ENCODE results near the gene FGGY. TPM values are rescaled to one million over a fixed set of nuclear protein-coding genes. Genes with fewer than 3 reads are reported as not detected.
"Not testable (repeated sequence)": the region's sequence is repeated elsewhere in the genome, so short reads cannot be mapped to it uniquely, and the experiment has no call there.

FGGY gene
- total RNA-seq, 1 donor from 2014 or later: 32.5 TPM

- Histone ChIP-seq H3F3A (ENCODE audit: low read depth) (peaks cover 24% of the 10 kb centered on the region), H3K9ac (no peak overlapping the region), H3K4me1 (peaks cover 6% of the 10 kb centered on the region), H3K36me3 (no peaks in the 10 kb centered on the region), H2AFZ (replicated peaks) (no peak overlapping the region), H3K9me3 (ENCODE audit: low read depth) (no peaks in the 10 kb centered on the region), H3K4me2 (no peak overlapping the region), H3K79me2 (ENCODE audit: low read depth) (no peaks in the 10 kb centered on the region), H3K4me3 (no peak overlapping the region), H3K27ac (no peak overlapping the region), H4K20me1 (ENCODE audit: low read depth) (no peaks in the 10 kb centered on the region), H3K27me3 (peaks cover 12% of the 10 kb centered on the region)
- DNase-seq (ENCODE audit: low spot score): no peak
- H3K9me3 Mint-ChIP-seq: no peaks in the 10 kb centered on the region
- peaks cover 8% of the 10 kb centered on the region for H3K27me3 Mint-ChIP-seq (ENCODE audit: insufficient read depth, low read depth)
- H3K4me3 Mint-ChIP-seq: no peak overlapping the region
- H3K27ac Mint-ChIP-seq: no peak overlapping the region
- peaks cover 1% of the 10 kb centered on the region for H3K36me3 Mint-ChIP-seq
- no peak for TF ChIP-seq EZH2 (IDR thresholded peaks at IDR 0.05)
- peaks cover 16% of the 10 kb centered on the region for H3K4me1 Mint-ChIP-seq
These were observed 2.5 kb upstream of the FGGY start for GRCh38 chr1:59294423-59294822.

GRCh38 chr1:59295618-59296017, 1.3 kb upstream of the FGGY start:
- Histone ChIP-seq H2AFZ (replicated peaks) (peak overlapping the region; percentile 92), H3K9ac (no peak overlapping the region), H3K4me1 (peaks cover 6% of the 10 kb centered on the region), H3K9me3 (ENCODE audit: low read depth) (no peaks in the 10 kb centered on the region), H3K27ac (no peak overlapping the region), H3K27me3 (peaks cover 12% of the 10 kb centered on the region), H3K4me2 (peak overlapping the region; percentile 85), H3K36me3 (no peaks in the 10 kb centered on the region), H3K79me2 (ENCODE audit: low read depth) (no peaks in the 10 kb centered on the region), H3K4me3 (peak overlapping the region; percentile 55), H3F3A (ENCODE audit: low read depth) (peaks cover 24% of the 10 kb centered on the region), H4K20me1 (ENCODE audit: low read depth) (no peaks in the 10 kb centered on the region)
- Mint-ChIP-seq H3K27ac (no peak overlapping the region), H3K36me3 (peaks cover 4% of the 10 kb centered on the region), H3K9me3 (peaks cover 4% of the 10 kb centered on the region), H3K27me3 (ENCODE audit: insufficient read depth, low read depth) (peaks cover 8% of the 10 kb centered on the region), H3K4me3 (peak overlapping the region; percentile 82), H3K4me1 (peaks cover 16% of the 10 kb centered on the region)
- TF ChIP-seq EZH2 (IDR thresholded peaks at IDR 0.05): no peak
- TF ChIP-seq EZH2phosphoT487 (IDR thresholded peaks at IDR 0.05): no peak
- TF ChIP-seq CTCF (IDR thresholded peaks at IDR 0.05): no peak
- DNase-seq (ENCODE audit: low spot score): no peak

GRCh38 chr1:59298026-59298583, 1.2 kb downstream of the FGGY start:
- Mint-ChIP-seq H3K4me1 (peaks cover 16% of the 10 kb centered on the region), H3K27me3 (ENCODE audit: insufficient read depth, low read depth) (peaks cover 5% of the 10 kb centered on the region), H3K4me3 (peak overlapping the region; percentile 87), H3K9me3 (peaks cover 8% of the 10 kb centered on the region), H3K36me3 (peaks cover 6% of the 10 kb centered on the region), H3K27ac (peak overlapping the region; percentile 81)
- Histone ChIP-seq H3K27me3 (peaks cover 12% of the 10 kb centered on the region), H3K27ac (no peak overlapping the region), H3K36me3 (no peaks in the 10 kb centered on the region), H3K4me3 (no peak overlapping the region), H3K79me2 (ENCODE audit: low read depth) (no peaks in the 10 kb centered on the region), H3K4me1 (peaks cover 6% of the 10 kb centered on the region), H3K9ac (no peak overlapping the region), H3K4me2 (no peak overlapping the region), H2AFZ (replicated peaks) (no peak overlapping the region), H3F3A (ENCODE audit: low read depth) (peaks cover 24% of the 10 kb centered on the region), H3K9me3 (ENCODE audit: low read depth) (no peaks in the 10 kb centered on the region), H4K20me1 (ENCODE audit: low read depth) (no peaks in the 10 kb centered on the region)
- TF ChIP-seq EZH2 (IDR thresholded peaks at IDR 0.05): no peak
- no peak for TF ChIP-seq EZH2phosphoT487 (IDR thresholded peaks at IDR 0.05)
- TF ChIP-seq CTCF (IDR thresholded peaks at IDR 0.05): no peak
- DNase-seq (ENCODE audit: low spot score): no peak

GRCh38 chr1:59298710-59299346, 1.9 kb downstream of the FGGY start:
- H3K36me3 Mint-ChIP-seq: peaks cover 7% of the 10 kb centered on the region
- Histone ChIP-seq H2AFZ (replicated peaks) (no peak overlapping the region), H3K79me2 (ENCODE audit: low read depth) (no peaks in the 10 kb centered on the region), H3K36me3 (no peaks in the 10 kb centered on the region), H3K9me3 (ENCODE audit: low read depth) (no peaks in the 10 kb centered on the region), H4K20me1 (ENCODE audit: low read depth) (no peaks in the 10 kb centered on the region), H3K27me3 (peaks cover 12% of the 10 kb centered on the region), H3K27ac (no peak overlapping the region), H3F3A (ENCODE audit: low read depth) (peaks cover 24% of the 10 kb centered on the region), H3K9ac (no peak overlapping the region), H3K4me2 (no peak overlapping the region), H3K4me1 (peaks cover 6% of the 10 kb centered on the region), H3K4me3 (no peak overlapping the region)
- H3K4me1 Mint-ChIP-seq: peaks cover 16% of the 10 kb centered on the region
- no peak overlapping the region for H3K4me3 Mint-ChIP-seq
- TF ChIP-seq EZH2 (IDR thresholded peaks at IDR 0.05): no peak
- TF ChIP-seq CTCF (IDR thresholded peaks at IDR 0.05): no peak
- TF ChIP-seq EZH2phosphoT487 (IDR thresholded peaks at IDR 0.05): no peak
- DNase-seq (ENCODE audit: low spot score): no peak
- H3K27ac Mint-ChIP-seq: no peak overlapping the region
- peaks cover 9% of the 10 kb centered on the region for H3K9me3 Mint-ChIP-seq
- peaks cover 3% of the 10 kb centered on the region for H3K27me3 Mint-ChIP-seq (ENCODE audit: insufficient read depth, low read depth)

- not testable (repeated sequence) for H3K4me1 ChIP-seq; H3K4me3 Mint-ChIP-seq; H3K79me2 ChIP-seq (ENCODE audit: low read depth); DNase-seq (ENCODE audit: low spot score); H3K27ac Mint-ChIP-seq; H2AFZ ChIP-seq (replicated peaks); H3K9ac ChIP-seq; H3K4me3 ChIP-seq; H3K4me2 ChIP-seq; H3K9me3 ChIP-seq (ENCODE audit: low read depth); H3K36me3 ChIP-seq; H3K27ac ChIP-seq; H3K36me3 Mint-ChIP-seq; H3K27me3 Mint-ChIP-seq (ENCODE audit: insufficient read depth, low read depth); H4K20me1 ChIP-seq (ENCODE audit: low read depth)
- Histone ChIP-seq H3F3A (ENCODE audit: low read depth) (peaks cover 24% of the 10 kb centered on the region), H3K27me3 (peaks cover 12% of the 10 kb centered on the region)
- Mint-ChIP-seq H3K4me1 (peaks cover 16% of the 10 kb centered on the region), H3K9me3 (peaks cover 16% of the 10 kb centered on the region)
These were observed 2.8 kb downstream of the FGGY start for GRCh38 chr1:59299670-59300069.

Data from neural progenitor cell (in vitro differentiated cells).